CD4-positive, alpha-beta T cell treated with Interleukin-1 beta for 1 hour (primary cell): ENCODE measurements around the gene SERPINI2.
"Not testable (repeated sequence)": the region's sequence is repeated elsewhere in the genome, so short reads cannot be mapped to it uniquely, and the experiment has no call there.

Experiments used
- DNase-seq, 2 donors: peaks; one replicate each; pipeline ENCODE4 v3.0.0-alpha.2; 2020 to 2022

SERPINI2 gene

GRCh38 chr3:167445491-167445890, 28.4 kb downstream of the SERPINI2 start:
- DNase-seq: no peak

- DNase-seq: no peak
Measured at GRCh38 chr3:167441256-167441655, 32.6 kb downstream of the SERPINI2 start.

- no peak for DNase-seq
Measured at GRCh38 chr3:167437428-167438139, 36.3 kb downstream of the SERPINI2 start.

- DNase-seq: not testable (repeated sequence)
Measured at GRCh38 chr3:167426962-167427361, 46.9 kb downstream of the SERPINI2 start.

DNA sequence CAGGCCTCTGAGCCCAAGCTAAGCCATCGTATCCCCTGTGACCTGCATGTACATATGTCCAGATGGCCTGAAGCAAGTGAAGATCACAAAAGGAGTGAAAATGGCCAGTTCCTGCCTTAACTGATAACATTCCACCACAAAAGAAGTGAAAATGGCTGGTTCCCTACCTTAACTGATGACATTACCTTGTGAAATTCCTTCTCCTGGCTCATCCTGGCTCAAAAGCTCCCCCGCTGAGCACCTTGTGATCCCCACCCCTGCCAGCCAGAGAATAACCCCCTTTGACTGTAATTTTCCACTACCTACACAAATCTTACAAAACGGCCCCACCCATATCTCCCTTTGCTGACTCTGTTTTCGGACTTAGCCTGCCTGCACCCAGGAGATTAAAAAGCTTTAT, 51.4 kb downstream of the SERPINI2 start:
- not testable (repeated sequence) for DNase-seq

GRCh38 chr3:167409611-167410010, 64.2 kb downstream of the SERPINI2 start:
- DNase-seq: no peak

DNA sequence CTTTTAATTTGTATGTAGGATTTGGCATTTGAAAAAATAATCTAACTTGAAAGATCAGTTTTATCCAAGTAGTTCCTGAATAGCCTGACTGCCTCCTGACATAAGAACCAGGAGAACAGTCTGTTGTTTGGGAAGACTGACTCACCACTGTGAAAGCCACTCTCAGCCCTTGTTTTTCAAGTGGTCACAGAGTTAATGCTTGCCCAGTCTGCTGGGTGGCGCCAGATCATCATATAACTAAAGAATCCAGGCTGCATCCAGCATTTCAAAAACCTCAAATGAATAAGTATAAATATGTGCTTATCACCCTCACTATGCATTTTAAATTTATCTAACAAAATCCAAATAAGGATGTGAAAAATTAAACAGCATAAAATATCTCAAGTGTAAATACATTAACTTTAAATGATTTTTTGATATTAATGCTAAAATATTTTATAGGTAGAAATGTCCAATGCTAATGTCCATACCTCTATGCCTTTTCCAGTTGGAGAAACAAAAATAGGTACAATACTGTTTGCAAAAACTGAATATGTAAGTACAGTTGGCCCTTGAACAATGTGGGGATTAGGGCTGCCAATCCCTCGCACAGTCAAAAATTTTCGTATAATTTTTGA, 66.9 kb downstream of the SERPINI2 start:
- no peak for DNase-seq

- no peak for DNase-seq
Measured at GRCh38 chr3:167397826-167398225, 76.0 kb downstream of the SERPINI2 start.

DNA sequence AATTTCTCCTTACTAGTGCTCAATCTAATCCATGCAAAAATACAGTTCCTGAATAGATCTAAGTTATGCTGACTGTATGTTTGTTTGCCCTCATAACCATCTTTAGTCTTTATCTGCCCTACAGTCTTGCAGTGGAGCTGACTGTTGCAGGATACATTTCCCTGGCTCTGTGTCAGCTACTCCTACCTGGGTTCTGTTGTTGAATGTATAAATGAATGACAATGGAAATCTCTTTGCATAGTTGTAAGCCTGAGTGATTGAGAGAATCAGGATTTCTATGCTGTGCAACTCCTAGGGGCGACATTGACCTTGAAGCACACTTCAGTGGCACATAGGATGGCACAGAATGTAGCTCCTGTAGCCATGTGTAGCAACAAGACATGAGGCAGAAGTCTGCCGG, 77.8 kb downstream of the SERPINI2 start:
- DNase-seq: no peak

DNA sequence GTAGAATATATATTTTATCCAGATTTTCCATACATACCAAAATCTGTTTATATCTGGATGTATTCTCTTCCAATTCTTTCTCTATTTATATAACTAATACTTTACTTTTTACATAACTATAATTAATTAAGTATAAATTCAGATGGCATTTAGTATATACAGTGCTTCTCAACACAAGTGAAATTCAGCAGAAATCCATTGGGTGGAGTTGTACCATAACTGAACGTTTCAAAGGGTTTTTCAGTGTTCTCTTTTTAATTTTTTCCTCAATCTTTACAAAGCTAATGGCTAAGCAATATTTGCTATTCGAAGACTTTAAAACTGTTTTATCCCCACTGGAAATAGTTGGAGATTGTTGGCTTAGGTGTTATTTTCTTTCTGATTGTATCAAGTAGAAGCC, 79.8 kb downstream of the SERPINI2 start:
- DNase-seq: no peak
